GM12872 (cell line): ENCODE results near the gene HSD11B1.

Experiments used
- CTCF ChIP-seq: IDR thresholded peaks from 3 replicates; pipeline ENCODE4 v1.5.1; 2011; ENCODE audit warnings: low read depth, mild to moderate bottlenecking, low read length, moderate library complexity; ENCODE audit not compliant: insufficient read depth

Gene HSD11B1

GRCh38 chr1:209780268-209780667 lies 75.6 kb downstream of the HSD11B1 start:
- TF ChIP-seq CTCF: no peak

- TF ChIP-seq CTCF: no peak
Observed at GRCh38 chr1:209783386-209783785, 78.7 kb downstream of the HSD11B1 start.
